Endothelial cell of umbilical vein (primary cell): ENCODE data around the gene MAML3. TPM values are rescaled to one million over a fixed set of nuclear protein-coding genes. Genes with fewer than 3 reads are reported as not detected.

Source experiments
- BruUV-seq: library from RNA; stranded (reverse); fragments of 400-500 nt; replicated peaks from 2 replicates; lab custom pipeline; 2021; lab: Mats Ljungman, UMichigan
- CTCF ChIA-PET: fragments of 300-600, 350-600 bp; sonication (Branson Sonifier 250); formaldehyde crosslinking; loops from one replicate; lab custom pipeline; 2021; ENCODE audit warnings: antibody characterized with exemption, inconsistent platforms; lab: Charles Lee
- POLR2A ChIA-PET: fragments of 300-600, 350-600 bp; sonication (Branson Sonifier 250); formaldehyde crosslinking; loops from one replicate; lab custom pipeline; 2021; ENCODE audit warnings: antibody characterized with exemption, inconsistent platforms; lab: Charles Lee
- DNase-seq: peaks from one replicate; pipeline ENCODE4 v3.0.0-alpha.2; 2011; ENCODE audit warnings: low read depth, low spot score
- FAIRE-seq: peaks from 2 replicates; lab custom pipeline; 2011; peaks lifted over from hg19 to GRCh38; lab: Jason Lieb, UNC
- H2AFZ ChIP-seq: 2 replicates; pipeline ENCODE4 v1.6.0; 2012; ENCODE audit warnings: low read depth, low read length, control low read depth, inconsistent platforms
- H3K27ac ChIP-seq: 2 replicates; pipeline ENCODE4 v1.5.1; 2011; ENCODE audit warnings: low read depth, mild to moderate bottlenecking, control low read depth, low read length, moderate library complexity; ENCODE audit not compliant: insufficient read depth
- H3K27me3 ChIP-seq, 2 experiments: 2 replicates each; pipeline versions ENCODE4 v1.6.0 to v1.6.1; 2011; ENCODE audit warnings: low read length in 2 of 2, mixed read lengths in 1 of 2; ENCODE audit not compliant: control insufficient read depth in 2 of 2, insufficient read depth in 2 of 2
- H3K36me3 ChIP-seq, 2 experiments: 2 replicates in 1 of 2; 3 replicates in 1 of 2; pipeline ENCODE4 v1.5.1; 2011; ENCODE audit warnings: low read length in 2 of 2, mild to moderate bottlenecking in 1 of 2, moderate library complexity in 1 of 2; ENCODE audit not compliant: control insufficient read depth in 2 of 2, insufficient read depth in 2 of 2; ENCODE audit errors: extremely low read depth in 1 of 2
- H3K4me1 ChIP-seq: 3 replicates; pipeline ENCODE4 v1.5.1; 2011; ENCODE audit warnings: mild to moderate bottlenecking, low read length; ENCODE audit not compliant: control insufficient read depth, insufficient read depth; ENCODE audit errors: extremely low read depth
- H3K4me2 ChIP-seq: 2 replicates; pipeline ENCODE4 v1.6.1; 2011; ENCODE audit warnings: low read length, control low read depth, mixed read lengths; ENCODE audit not compliant: insufficient read depth
- H3K4me3 ChIP-seq, 3 experiments: fragments of 200-600 bp in 1 of 3; sonication (generic), shearing (Covaris generic) in 1 of 3; replicated peaks in 1 of 3; 2 replicates each; pipeline ENCODE4 v1.5.1; 2011 to 2016; ENCODE audit warnings: control low read depth in 3 of 3, low read length in 3 of 3, mild to moderate bottlenecking in 2 of 3, inconsistent platforms in 1 of 3, low read depth in 1 of 3, moderate library complexity in 1 of 3; ENCODE audit not compliant: insufficient read depth in 1 of 3
- H3K79me2 ChIP-seq: 2 replicates; pipeline ENCODE4 v1.6.0; 2012; ENCODE audit warnings: low read length, inconsistent platforms; ENCODE audit not compliant: control insufficient read depth, insufficient read depth
- H3K9ac ChIP-seq: replicated peaks from 2 replicates; pipeline ENCODE3; 2011; ENCODE audit warnings: low read length, control low read depth; ENCODE audit not compliant: insufficient read depth; ENCODE audit errors: extremely low read depth
- H3K9me1 ChIP-seq: replicated peaks from 3 replicates; pipeline ENCODE4 v1.6.0; 2011; ENCODE audit warnings: mild to moderate bottlenecking, low read length; ENCODE audit not compliant: control insufficient read depth, insufficient read depth; ENCODE audit errors: extremely low read depth
- H3K9me3 ChIP-seq: replicated peaks from 2 replicates; pipeline ENCODE4 v1.5.1; 2012; ENCODE audit warnings: low read length, inconsistent platforms; ENCODE audit not compliant: control insufficient read depth, insufficient read depth
- H4K20me1 ChIP-seq: replicated peaks from 2 replicates; pipeline ENCODE3; 2011; ENCODE audit warnings: mild to moderate bottlenecking, low read length; ENCODE audit not compliant: control insufficient read depth, insufficient read depth; ENCODE audit errors: extremely low read depth
- FOS ChIP-seq: IDR thresholded peaks from 2 replicates; pipeline ENCODE4 v1.6.1; 2011; ENCODE audit warnings: mild to moderate bottlenecking, low read length, moderate library complexity, borderline replicate concordance; ENCODE audit not compliant: insufficient read depth
- JUN ChIP-seq: IDR thresholded peaks from 2 replicates; pipeline ENCODE4 v1.6.1; 2011; ENCODE audit warnings: borderline replicate concordance, low read depth; ENCODE audit not compliant: insufficient read length, insufficient read depth
- MYC ChIP-seq: IDR thresholded peaks from one replicate; pipeline ENCODE4 v1.6.1; 2011; ENCODE audit warnings: mild to moderate bottlenecking, low read depth, low read length
- dilution Hi-C: fragments of 300-500 bp; cut with MboI; formaldehyde crosslinking; loops from one replicate; pipeline ENCODE4 v1.15.0; 2019; ENCODE audit warnings: low sequenced_read_pairs; ENCODE audit not compliant: extremely low pct_ligation_motif_present
- intact Hi-C: fragments of 100-400 bp; cut with micrococcal nuclease; formaldehyde crosslinking; loops from one replicate; pipeline ENCODE4 v1.10.0; 2022
- polyA plus RNA-seq, 4 experiments: library from polyadenylated mRNA; depleted of rRNA in 3 of 4; stranded (reverse) in 3 of 4; unstranded in 1 of 4; fragments of >200 nt; gene quantifications; 2 replicates each; pipeline versions ENCODE4 v1.2.1 to v1.2.3, GENCODE V29; 2011 to 2012; ENCODE audit warnings: missing spikeins in 1 of 4
- total RNA-seq: library from RNA; stranded (reverse); gene quantifications from 2 replicates; pipeline ENCODE4 v1.2.3, GENCODE V29; 2021
- TF ChIP-seq, protein P1 (sequence below), 2 donors: IDR thresholded peaks; 1 replicate in 1 of 2; 2 replicates in 1 of 2; pipeline ENCODE4 v1.5.1; 2011; ENCODE audit warnings: low read length in 2 of 2, mild to moderate bottlenecking in 2 of 2, moderate library complexity in 2 of 2, control low read depth in 1 of 2, inconsistent platforms in 1 of 2, low read depth in 1 of 2; ENCODE audit not compliant: insufficient read depth in 1 of 2; ENCODE audit errors: extremely low read depth in 1 of 2

The MAML3 gene
- total and polyA plus RNA-seq, 2 donors (not counting 3 experiments of a cell fraction or from before 2014, with no cell fraction given): 14.0 to 20.3 TPM

DNA sequence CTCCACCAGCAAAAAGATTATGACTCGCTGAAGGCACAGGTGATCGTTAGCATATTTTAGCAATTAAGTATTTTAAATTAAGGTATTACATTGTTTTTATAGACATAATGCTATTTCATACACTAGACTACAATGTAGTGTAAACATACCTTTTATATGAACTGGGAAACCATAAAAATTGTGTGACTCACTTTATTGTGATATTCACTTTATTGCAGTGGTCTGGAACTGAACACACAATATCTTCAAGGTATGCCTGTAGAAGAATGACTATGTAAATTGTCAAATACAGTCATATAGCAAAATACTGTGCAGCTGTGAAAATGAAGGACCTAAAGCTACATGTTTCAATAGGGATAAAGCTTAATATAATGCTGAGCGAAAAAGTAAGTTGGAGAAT, 26.6 kb upstream of the MAML3 start:
- ChIA-PET CTCF (interaction anchor here (1.0 to 2.9 kb wide), 4 partner anchors 14 to 69 kb away, joined by 3 to 7 read pairs (median 3); no protein-coding TSS in a partner anchor), POLR2A (no interaction called here)
- Histone ChIP-seq H3K4me3 (no peak overlapping the region), H3K9me3 (no peaks in the 10 kb centered on the region), H3K27ac (no peak overlapping the region), H2AFZ (no peak overlapping the region), H4K20me1 (no peaks in the 10 kb centered on the region), H3K4me1 (peaks cover 5% of the 10 kb centered on the region), H3K79me2 (no peaks in the 10 kb centered on the region), H3K9me1 (no peaks in the 10 kb centered on the region), H3K27me3 (no peaks in the 10 kb centered on the region), H3K9ac (no peak overlapping the region), H3K4me2 (no peak overlapping the region), H3K36me3 (no peaks in the 10 kb centered on the region)
- TF ChIP-seq, protein P1, sequence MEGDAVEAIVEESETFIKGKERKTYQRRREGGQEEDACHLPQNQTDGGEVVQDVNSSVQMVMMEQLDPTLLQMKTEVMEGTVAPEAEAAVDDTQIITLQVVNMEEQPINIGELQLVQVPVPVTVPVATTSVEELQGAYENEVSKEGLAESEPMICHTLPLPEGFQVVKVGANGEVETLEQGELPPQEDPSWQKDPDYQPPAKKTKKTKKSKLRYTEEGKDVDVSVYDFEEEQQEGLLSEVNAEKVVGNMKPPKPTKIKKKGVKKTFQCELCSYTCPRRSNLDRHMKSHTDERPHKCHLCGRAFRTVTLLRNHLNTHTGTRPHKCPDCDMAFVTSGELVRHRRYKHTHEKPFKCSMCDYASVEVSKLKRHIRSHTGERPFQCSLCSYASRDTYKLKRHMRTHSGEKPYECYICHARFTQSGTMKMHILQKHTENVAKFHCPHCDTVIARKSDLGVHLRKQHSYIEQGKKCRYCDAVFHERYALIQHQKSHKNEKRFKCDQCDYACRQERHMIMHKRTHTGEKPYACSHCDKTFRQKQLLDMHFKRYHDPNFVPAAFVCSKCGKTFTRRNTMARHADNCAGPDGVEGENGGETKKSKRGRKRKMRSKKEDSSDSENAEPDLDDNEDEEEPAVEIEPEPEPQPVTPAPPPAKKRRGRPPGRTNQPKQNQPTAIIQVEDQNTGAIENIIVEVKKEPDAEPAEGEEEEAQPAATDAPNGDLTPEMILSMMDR (IDR thresholded peaks at IDR 0.05; ENCODE audit: extremely low read depth in 1 of 2, insufficient read depth in 1 of 2, low read depth in 1 of 2, low read length in 2 of 2): no peak
- TF ChIP-seq MYC: no peak
- no peak for FAIRE-seq
- dilution Hi-C loops (no loop called here), intact Hi-C loops (no loop called here)
- DNase-seq: no peak
- no TSS peak for BruUV-seq

- no TSS peak for BruUV-seq
- TF ChIP-seq MYC: no peak
- peak; percentile 23 for TF ChIP-seq JUN
- peak; percentile 73 for TF ChIP-seq FOS
- dilution Hi-C loops: no loop called here
- intact Hi-C loops: no loop called here
- Histone ChIP-seq H3K9me1 (no peaks in the 10 kb centered on the region), H3K79me2 (no peaks in the 10 kb centered on the region), H3K4me3 (no peak overlapping the region), H3K27me3 (no peaks in the 10 kb centered on the region), H2AFZ (peak overlapping the region; percentile 40), H3K9ac (no peak overlapping the region), H3K4me2 (no peak overlapping the region), H3K36me3 (no peaks in the 10 kb centered on the region), H3K4me1 (peaks cover 5% of the 10 kb centered on the region), H3K27ac (no peak overlapping the region), H3K9me3 (no peaks in the 10 kb centered on the region), H4K20me1 (no peaks in the 10 kb centered on the region)
- peak; percentile 47 for FAIRE-seq
- DNase-seq: peak; percentile 15
- POLR2A ChIA-PET: no interaction called here
- CTCF ChIA-PET: no interaction called here
Measured at GRCh38 chr4:140176735-140177134, 22.8 kb upstream of the MAML3 start.
